Measurements from ENCODE around the gene WFDC1.
A peak's percentile ranks its signal among the peaks of the same experiment; 100 is the strongest.

The WFDC1 gene

DNA sequence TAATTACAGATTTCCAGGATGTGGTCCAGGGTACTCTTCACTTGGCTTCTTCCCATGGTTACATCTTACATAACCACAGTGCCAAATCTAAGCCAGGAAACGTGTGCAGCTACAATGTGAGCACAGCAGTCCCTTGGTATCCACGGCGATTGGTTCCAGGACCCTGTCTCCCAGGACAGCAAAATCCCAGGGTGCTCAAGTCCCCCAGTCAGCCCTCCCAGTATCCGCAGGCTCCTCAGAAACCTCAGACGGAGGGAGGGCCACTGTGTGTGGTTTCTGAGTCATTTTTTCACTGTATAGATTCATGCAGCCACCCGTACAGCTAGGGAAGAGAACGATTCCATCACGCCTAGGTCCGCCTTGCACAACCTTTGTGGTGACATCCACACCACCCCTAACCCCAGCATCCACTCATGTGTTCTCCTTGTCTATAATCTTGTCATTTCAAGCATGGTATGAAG, 62.5 kb downstream of the WFDC1 start:
- DNase-seq: no peak

DNA sequence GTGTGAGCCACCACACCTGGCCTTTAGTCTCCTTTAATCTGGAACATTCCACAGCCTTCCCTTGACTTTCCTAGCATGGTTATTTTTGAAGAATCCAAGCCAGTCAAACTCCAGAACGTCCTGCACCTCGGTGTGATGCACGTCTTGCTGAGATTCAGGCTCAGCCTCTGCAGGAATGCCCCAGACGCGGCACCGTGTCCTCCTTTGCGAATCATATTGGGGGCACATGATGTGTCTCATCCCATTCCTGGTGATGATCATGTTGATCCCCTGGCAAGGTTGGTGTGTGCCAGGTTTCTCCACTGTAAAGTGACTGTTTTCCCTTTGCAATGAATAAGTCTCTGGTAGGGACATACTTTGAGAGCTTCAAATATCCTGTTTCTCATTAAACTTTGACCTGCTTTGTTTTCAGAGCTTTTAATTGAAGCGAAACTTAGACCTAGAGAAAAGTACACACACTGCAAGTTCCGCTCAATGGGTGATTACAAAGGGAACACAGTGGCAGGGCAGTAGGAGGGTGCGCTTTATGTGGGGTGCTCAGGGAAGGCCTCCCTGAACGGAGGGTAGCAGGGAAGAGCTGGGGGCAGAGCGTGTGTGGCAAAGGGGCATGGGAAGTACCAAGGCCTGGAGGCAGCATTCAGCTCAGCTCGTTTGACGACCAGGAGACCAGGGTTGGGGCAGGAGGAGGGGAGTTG, 64.1 kb downstream of the WFDC1 start:
- no peak for DNase-seq

DNA sequence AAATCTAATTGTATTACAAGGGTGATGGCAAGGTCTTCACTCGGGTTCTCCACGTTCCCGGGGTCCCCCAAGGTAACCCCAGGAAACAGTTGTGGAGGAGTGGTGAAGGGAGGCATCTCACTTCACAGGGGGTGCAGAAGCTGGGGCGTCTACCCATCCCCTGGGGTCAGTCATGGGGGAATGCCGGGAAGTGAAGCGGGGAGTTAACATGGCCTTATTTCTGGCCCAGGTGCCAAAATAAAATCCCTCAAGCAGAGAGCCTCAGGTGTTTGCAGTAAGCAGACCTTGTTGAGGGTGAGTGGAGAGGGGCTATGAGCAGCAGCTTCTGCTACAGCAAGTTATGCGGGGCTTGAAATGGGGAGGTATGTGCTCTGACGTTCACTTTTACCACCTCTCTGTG, 64.6 kb downstream of the WFDC1 start:
- DNase-seq: no peak

DNA sequence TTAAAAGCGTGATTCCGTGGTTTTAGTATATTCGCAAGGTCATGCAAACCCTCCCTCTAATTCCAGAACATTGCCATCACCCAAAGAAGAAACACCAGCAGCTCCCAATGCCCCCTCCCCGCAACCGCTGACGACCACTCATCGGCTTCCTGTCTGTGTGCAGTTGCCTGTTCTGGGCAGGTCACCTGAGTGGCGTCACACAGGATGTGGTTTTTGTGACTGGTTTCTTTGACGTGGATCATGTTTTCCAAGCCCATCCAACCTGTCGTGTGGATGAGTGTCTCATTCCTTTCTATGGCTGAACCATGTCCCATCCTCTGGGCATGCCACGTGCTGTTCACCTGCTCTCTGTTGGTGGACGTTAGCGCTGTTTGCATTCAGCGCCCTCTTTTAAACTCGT, 65.5 kb downstream of the WFDC1 start:
- peak; percentile 13 for DNase-seq

DNA sequence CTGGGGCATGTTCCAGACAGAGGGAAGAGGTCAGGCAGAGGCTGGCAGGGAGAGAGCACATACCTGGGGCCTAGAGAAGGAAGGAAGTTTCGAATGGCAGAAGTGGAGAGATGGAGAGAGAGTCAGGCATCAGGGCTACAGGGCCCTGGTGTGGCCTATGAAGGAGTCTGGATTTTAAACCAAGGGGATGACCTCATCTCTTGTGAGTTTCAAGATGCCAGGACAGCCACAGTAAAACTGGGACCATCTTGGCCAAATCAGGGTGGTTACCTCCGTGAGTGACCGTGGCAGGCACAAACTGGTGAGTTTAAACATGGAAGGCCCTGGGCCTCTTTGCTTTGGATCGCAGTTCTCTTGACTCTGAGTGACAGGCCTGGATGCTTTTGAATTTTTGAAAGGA, 66.1 kb downstream of the WFDC1 start:
- no peak for DNase-seq

DNA sequence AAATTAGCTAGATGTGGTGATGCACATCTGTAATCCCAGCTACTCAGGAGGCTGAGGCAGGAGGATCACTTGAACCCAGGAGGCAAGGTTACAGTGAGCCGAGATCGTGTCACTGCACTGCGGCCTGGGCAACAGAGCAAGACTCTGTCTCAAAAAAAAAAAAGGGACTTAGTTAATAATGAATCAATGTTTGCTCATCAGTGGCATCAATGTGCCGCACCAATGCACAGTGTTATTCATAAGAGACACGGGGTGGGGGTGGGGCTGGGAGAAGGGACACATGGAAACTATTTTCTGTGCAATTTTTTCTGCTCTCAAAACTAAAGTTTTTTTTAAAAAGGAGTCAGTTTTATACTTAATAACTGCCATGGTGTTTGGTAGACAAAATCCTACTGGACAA, 66.9 kb downstream of the WFDC1 start:
- DNase-seq: no peak

DNA sequence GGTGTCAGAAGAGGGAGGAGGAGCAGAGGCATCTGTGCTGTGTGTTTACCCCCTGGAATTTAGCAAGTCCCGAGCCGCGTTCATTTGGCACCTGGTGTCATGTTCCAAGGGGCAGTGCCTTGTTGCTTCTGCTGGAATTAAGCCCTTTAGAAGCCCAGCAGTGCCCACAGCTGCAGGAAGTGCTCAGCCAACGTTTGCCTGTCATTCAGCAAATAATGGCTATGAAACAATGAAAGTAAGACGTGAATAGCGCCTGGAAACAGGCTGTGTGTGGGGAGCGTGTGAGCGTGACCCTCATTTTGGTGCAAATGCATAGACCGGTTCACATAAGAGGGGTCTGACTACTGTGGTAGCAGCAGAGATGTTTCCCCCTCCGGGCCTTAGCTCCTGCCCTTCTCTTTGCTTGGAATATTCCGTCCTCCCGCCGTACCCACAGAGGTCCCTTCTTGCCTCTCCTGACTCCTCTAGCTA, 67.8 kb downstream of the WFDC1 start:
- DNase-seq: no peak

DNA sequence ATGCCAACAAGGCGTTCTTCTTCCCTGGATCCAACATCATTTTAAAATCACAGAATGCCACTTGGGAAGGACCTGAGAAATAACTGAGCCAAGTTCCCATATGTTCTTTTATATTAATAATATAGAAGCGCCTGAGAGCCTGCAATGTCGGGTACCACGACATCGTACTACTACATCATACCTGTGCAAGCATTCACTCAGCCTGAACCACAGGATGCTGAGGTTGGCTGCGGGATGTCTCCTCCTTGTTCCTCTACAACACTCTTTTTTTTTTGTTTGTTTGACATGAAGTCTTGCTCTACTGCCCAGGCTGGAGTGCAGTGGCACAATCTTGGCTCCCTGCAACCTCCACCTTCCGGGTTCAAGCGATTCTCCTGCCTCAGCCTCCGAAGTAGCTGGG, 71.5 kb downstream of the WFDC1 start:
- no peak for DNase-seq

DNA sequence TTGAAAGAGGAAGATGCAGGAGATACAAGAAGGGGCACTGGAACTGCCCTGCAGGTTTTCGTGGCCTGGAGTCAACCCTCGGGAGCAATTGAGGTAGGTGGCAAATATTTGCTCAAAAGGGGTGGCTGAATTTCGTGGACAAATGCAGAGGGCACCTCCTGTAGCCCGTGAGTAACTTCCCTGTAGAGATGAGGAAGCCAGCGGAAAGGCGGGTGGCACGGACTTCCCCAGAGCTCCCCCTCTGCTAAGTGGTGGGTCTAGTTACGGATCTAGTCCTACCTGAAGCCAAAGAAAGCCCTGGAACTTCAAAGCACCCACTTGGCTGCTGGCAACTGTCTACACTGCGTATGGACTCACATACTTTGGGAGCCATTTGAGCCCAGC, 72.6 kb downstream of the WFDC1 start:
- no peak for DNase-seq

DNA sequence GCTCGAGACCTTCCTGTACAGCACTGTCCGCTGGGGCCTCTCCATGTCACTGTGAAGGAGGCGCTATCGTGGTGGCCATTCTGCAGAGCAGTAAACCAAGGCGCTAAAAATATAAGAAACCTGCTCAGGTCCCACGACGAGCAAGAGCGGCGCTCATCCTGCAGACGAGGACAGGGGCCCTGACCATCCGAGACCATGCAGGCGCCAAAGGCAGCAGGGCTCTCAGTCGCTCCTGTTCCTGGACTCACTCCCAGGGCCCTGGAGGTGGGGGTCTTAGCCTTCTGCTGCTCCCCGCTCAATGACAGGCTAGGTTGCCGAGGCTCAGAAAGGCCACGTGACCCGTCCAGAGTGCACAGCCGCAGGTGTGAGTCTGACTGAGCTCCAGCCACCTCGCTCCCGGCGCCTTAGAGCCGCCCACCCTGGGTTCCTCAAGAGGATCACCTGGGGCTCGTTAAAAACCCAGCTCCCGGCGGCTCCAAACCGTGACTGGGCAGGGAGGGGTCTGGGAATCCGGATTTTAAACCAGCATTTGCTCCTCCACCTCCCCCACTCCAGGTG, 73.2 kb downstream of the WFDC1 start:
- no peak for DNase-seq

DNA sequence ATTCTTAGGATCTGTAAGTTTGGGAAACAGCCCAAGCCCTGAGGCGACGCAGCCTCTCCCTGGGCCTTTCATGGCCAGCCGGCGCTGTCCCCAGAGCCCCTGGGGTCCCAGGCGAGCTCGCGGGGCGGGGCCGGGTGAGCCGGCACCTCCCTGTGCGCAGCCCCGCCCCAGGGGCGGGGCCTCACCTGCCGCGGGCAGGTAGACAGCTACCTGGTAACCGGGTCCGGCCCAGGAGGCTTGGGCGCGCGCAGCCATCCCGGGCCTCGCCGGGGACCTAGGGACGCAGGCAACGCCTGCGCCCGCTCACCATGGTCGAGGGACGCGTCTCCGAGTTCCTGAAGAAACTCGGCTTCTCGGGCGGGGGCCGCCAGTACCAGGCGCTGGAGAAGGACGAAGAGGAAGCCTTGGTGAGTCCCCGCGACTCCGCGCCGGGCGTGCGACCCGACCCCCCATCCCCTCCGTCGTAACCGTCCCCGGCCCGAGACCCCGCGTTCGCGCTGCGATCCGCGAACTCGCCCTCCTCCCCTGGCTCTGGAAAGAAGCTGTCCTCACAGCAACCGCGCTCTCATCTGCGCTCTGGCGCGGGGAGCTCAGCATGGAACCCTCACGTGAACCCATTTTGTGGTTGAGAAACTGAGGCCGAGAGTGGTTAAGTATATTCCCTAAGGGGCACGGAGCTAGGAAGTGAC, 73.8 kb downstream of the WFDC1 start, which contains the start of gene ATP2C2:
ATP2C2 (plus strand) TSS at position 231 of the 689 bp plus-strand sequence; CDS start at position 309, 78 bp downstream.
- no peak for DNase-seq

DNA sequence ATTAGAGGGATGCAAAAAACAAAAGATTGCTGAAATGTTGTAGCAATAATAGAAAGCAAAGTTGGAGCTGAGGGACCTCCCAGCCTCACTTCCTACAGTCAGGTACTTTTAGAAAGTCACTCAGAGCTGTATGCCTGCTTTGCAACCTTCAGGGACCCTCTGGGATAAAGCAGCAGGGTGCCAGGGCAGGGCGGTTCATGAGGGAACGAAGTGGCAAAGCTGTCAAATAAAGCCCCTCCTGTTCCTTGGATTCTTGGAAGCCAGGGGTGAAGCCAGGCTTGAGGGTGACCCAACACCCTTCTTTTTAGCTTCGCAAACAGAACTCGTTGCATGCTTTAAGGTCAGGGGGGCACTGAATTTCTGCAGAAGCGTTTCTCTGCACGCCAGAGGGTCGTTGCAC, 74.4 kb downstream of the WFDC1 start:
- no peak for DNase-seq

DNA sequence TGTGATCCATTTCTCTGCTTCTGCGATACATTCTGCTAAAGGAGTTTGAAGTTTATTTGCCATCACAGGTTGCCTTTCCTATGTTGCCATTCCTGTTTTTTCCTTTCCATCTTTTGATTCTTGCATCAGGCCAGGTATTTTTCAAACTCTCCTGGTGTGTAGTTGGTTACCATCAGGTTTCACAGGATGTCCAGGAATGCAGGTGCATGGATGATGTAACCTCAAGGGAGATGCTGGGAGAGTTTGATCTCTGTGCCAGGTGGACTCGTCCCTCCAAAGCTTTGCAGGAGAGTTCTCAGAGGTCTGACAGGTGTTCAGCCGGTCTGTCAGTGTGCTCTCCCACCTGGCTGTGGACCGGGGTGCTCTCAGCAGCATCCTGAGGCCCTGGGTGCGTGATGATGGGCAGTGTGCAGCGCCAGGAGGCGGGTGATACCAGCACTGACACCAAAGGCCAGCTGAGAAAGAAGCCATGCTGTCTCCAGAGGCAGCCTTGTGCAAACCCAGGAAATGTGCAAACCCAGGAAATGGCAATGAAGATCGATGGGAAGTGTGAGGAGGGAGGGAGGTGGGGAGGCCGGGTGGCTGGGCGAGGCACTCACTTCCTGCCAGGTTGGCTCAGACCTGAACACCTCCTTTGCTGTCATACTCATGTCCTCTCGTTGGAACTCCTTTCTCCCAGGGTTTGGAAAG, 75.4 kb downstream of the WFDC1 start:
- DNase-seq: no peak

DNA sequence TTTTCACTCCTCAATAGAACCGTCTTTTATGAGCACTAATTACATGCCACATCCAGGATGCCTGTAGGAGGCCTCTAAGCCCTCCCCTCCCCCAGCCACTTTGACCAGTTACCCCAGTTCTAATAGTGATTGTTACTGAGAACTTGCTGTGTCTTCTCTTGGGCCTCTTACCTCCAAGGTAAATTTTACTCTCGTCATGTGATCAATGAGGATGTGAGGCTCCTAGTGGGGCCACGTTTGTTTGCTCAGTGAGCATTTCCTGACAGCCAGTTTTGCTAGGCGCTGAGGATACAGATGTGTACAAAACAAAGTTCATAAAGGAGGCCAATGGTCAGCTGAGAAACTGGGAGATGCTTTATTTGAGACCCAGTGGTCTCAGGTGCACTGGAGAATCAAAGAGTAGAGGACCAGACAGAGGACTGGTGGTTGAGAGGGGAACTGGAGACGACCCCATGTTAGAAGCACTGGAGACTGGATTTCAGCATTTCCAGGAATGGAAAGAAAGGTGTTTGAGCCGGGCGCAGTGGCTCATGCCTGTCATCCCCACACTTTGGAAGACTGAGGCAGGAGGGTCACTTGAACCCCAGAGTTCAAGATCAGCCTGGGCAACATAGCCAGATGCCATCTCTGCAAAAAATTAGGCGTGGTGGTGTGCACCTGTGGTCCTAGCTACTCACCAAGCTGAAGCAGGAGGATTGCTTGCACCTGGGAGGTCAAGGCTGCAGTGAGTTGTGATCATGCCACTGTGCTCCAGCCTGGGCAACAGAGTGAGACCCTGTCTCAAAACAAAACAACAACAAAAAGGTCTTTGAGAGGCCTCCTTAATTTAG, 76.3 kb downstream of the WFDC1 start:
- DNase-seq: no peak

DNA sequence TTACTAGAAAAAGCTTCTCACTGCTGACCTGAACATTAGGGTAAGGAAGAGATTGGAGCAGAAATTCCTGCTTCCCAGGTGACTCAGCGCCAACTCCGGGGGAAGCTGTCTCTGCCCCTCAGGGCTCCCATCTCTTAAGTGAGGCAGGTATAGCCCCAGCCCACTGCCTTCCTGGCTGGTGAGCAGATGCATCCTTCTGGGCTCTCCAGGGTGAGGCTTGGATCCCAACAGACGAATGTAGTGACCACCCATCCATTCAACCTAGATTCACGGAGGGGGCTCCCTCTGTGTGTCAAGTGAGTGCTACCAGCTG, 76.8 kb downstream of the WFDC1 start:
- no peak for DNase-seq

DNA sequence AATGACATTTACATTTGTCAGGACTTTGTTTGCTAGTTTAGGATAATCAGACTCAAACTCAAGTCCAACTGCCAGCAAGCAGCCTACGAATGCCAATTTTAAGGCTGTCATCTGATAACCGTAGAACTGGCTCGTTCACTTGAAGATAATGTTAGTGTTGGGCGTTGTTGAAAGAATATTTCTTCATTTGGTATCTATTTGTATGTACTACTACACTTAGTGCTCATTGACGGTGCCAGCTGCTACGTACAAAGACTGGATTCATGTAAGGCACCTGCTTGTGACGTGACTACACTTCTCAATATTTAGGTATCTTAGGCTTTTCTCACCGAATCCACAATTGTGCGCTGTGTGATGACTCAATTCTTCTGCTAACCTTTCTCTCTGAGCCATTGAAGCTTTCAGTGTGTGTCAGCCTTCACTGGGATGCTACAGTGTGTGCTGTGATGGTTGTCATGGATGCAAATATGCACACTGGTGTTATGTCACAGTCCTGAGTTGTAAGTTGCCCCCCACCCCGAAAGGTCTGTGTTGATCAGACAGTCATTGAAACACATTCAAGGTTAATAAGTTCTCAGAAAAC, 79.3 kb downstream of the WFDC1 start:
- no peak for DNase-seq

DNA sequence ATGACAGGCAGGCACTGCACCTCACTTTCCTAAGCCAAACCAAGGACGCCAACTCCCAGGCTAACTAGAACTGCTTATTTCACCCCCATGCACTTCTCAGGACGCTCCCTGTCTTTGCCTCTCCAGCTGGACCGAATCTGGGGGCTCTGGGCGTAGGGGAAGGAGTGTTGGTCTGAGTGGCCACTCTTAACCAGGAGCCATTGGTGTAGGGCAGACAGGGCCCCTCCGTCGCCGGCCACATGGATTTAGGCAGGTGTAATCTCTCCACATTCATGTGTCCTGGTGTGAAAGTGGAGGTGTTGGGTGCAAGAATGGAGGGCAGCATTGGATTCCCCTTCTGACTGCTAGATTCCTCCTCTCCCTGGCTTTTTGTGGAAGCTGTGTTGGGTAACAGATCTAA, 83.4 kb downstream of the WFDC1 start:
- DNase-seq: no peak

DNA sequence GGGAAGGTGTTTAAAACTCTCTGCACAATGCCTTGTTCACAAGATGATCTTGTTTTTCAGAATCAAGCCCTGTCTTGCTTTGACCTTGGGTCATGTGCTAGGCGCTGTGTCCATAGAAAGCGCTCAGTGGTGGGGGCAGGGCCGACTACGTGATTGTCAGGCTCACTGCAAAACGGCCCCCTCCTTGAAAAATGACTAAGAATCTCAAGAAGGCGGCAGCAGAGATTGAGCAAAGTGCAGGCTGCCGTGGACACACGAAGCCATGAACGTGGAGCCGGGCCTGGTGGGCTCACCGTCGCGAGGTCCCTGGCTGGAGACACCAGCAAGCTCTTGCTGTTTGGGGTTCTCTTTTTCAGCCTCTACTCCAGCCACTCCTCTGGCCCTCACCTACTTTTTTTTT, 83.9 kb downstream of the WFDC1 start:
- DNase-seq: no peak

DNA sequence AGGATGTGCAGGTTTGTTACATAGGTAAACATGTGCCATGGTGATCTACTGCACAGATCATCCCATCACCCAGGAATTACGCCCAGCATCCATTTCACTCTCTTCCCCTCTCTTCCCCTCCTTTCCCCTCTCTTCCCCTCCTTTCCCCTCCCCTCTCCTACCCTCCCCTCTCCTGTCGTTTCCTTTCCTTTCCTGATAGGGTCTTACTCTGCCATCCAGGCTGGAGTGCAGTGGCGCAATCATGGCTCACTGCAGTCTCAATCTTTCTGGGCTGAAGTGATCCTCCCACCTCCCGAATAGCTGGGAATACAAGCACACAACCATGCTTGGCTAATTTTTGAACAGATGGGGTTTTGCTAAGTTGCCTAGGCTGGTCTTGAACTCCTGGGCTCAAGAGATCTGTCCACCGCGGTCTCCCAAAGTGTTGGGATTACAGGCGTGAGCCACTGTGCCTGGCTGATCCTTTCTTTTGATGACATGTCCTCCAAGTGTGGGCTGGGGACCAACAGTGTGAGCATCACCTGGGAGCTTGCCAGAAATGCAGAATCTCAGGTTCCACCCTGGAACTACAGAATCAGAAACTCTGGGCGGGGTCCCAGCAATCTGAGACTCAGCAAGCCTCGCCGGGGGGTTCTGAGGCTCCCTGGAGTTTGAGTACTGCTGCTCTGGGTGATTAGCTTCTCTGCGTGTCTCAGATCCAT, 84.5 kb downstream of the WFDC1 start:
- DNase-seq: no peak

Data from stimulated activated CD4-positive, alpha-beta T cell treated with anti-CD3 and anti-CD28 coated beads, Interleukin-4, amount 100 ng/mL, for 24 hours (primary cell).